Endothelial cell of hepatic sinusoid (primary cell): Measurements from ENCODE around the gene MTHFD2L.

Source experiments
- in situ Hi-C: cut with HindIII; loops from 2 replicates; pipeline ENCODE4 v1.10.0; 2017; ENCODE audit warnings: low sequenced_read_pairs

MTHFD2L gene

DNA sequence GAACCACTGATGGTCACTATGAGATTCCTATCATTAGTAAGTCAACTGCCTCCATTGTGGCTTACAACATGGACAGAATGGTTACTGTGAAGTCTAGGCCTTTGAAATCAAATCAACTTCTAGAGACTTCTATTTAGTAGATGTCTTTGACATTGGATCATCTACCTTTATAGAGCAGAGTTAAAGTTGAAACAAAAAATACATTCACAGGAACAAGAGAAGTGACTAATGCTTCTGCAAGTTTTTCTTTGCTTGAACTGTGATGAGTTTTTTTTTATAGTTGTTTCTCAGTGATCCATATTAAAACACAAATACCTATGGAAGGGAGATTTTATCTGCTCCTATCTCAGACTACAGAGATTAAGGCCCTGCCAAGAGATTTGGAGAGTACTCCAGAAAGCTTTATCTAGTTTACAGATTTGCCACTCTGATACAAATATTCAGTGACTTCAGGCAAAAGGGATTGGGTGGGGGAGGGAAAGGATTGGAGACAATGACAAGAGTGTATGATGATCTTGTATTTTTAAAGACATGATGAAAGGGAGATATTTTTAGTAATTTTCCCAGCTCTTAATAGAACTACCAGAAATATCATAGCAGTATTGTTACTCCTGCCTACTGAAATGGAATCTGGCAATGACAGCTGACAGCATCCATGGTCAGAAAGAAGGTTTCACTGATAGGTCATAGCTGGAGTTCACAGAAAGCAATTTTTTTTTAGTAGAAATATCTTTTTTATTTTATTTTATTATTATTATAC, 134.4 kb downstream of the MTHFD2L start:
- in situ Hi-C loops: no loop called here

DNA sequence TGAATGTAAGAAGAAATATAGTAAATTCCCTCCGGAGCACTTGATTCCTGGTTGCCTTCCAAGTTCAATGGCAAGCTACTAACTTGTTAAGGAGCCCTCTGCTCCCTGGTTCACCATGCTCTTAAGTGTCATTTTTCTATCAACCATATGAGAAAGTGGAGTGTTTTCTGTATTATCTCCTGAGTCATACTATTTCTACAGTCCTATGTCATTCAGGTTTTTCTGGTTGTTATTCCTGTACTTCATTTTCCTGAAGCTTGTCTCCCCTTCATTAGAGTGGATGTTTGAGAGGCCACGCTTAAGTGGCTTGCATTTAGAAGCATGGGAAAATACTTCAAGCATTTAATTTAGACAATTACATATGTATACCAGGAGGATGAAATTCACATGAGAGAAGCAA, 135.6 kb downstream of the MTHFD2L start:
- in situ Hi-C loops: no loop called here

DNA sequence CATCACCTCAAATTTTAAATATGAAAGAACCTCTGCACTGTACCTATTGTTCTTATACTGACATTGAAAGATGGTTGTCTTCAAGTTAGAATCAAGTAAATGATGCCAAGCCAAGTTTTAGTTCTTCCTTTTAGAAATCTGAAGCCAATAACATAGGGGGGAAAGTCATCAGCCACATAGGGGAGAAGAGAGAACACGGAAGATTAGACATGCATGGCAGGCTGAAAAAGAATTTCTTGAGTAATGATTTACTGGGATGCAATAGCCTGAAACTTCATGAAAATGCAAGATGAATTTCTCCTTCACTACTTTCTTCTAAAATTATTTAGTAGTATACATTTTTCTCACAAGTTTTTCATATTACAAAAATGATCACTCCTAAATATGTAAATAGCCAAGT, 136.8 kb downstream of the MTHFD2L start:
- in situ Hi-C loops: no loop called here

DNA sequence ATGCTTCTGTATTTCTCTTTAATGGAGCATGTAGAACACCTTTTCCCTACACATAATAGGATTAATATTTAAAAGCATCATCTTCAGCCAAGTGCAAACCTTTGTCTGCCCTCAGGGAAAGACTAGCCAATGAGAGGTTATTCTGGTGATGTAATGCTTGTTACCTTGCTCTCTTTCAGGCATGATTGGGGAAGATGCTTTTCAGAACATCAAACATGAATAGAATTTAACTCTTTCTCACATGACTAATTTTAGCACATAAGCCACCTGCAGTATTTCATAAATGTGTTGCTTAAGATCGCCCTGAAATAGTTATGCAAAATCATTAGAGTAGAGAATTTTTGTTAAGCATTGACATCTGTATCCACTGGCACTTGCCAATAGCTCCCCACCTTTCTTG, 139.6 kb downstream of the MTHFD2L start:
- in situ Hi-C loops: no loop called here

DNA sequence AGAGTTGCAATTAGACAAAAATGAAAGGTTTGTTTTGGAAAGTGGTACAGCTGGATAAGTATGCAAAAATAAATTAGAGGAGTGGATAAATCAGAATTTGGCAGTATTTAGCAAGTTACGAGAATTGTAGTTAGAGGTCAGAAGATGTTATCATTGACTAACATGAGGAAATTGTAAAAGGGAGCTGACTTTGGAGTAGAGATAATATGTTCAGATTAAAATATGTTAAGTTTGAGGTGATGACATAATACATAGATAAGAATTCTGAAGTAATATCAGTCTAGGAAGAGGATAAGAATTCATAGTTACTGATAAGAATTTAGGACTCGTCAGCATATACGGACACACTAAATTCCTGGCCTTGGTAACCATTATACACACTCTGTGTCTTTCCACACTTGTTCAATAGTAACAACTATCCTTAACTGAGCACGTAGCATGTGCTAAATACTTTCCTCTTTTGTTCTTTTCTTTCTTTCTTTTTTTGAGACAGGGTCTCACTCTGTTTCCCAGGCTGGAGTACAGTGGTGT, 146.2 kb downstream of the MTHFD2L start:
- in situ Hi-C loops: loop anchor here (25.0 kb wide), 1 partner anchor 117 kb away; no protein-coding TSS in a partner anchor

DNA sequence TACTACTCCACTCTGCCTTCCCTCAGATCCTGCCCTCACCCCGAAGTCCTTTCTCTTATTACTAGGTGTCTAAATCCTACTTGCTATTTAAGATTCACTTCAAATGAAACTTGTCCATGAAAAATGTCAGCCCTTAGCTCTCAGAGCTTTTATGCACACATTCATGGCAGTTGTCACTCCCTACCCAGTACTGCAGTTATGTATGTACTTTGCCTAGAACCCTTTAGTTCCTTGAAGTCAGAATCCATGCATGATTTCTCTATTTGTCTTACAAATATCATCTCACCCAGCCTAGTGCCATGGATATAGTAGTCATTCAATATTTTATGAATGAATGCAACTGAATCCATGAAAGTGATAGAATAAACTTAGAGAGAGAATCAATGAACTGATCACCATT, 147.1 kb downstream of the MTHFD2L start:
- in situ Hi-C loops: loop anchor here (5.0 to 25.0 kb wide), 2 partner anchors 78 to 118 kb away; no protein-coding TSS in a partner anchor

DNA sequence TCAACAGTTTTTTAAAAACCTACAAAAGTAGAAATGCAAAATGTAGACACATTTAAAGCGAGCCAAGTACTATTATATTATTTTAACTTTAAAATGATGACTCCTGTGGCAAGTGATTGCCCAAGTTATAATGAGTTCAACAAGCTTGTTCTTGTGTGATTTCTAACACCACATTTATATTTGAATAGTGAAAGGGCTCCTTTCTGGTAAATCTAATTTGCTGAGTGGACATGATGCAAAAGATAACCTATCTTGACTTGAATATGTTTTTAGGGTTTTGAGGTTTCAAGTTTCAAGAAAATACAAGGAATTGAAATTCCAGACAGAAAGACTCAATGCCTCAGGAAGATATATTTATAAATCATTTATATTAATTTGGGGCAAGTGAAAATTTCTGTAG, 149.3 kb downstream of the MTHFD2L start:
- in situ Hi-C loops: loop anchor here (5.0 to 25.0 kb wide), 2 partner anchors 80 to 120 kb away; no protein-coding TSS in a partner anchor

DNA sequence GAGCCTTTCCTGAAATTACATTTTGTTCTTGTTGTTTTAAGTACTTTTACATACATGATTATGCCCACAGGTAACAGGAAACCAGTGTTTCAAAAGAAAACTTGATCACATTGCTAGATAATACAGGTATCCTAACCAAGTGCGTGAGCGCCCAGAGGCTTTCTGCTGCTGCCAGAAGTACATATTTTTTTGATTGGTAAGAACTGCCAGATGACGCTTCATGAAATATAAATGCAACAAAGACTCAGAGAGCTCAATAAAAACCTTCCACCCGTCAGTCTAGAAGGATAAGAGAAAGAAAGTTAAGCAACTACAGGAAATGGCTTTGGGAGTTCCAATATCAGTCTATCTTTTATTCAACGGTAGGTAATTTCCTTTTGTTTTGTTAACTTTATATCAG, 150.3 kb downstream of the MTHFD2L start, which contains the start of gene EPGN:
EPGN (plus strand) TSS at position 256 of the 400 bp plus-strand sequence; CDS start at position 320, 64 bp downstream.
- in situ Hi-C loops: loop anchor here (5.0 to 25.0 kb wide), 2 partner anchors 81 to 121 kb away; no protein-coding TSS in a partner anchor

DNA sequence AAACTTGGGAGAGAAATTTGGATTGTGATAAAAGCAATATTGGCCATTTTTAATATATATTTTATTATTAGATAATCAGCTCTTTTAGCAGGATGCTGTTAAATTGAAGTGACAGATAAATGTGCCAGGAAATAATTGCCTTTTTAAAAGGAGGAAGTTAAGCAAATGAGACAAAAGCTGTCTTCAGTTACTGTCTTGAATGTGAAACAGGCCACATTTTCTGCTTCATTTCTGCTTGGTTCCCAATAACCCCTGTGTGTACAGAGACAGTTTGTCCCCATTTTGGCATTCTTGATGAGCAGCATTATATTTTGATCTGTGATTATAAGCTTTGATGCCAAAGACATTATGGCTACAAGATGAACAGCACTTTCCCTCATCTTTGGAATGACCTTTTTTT, 151.3 kb downstream of the MTHFD2L start:
- in situ Hi-C loops: loop anchor here (5.0 to 25.0 kb wide), 2 partner anchors 82 to 122 kb away; no protein-coding TSS in a partner anchor

DNA sequence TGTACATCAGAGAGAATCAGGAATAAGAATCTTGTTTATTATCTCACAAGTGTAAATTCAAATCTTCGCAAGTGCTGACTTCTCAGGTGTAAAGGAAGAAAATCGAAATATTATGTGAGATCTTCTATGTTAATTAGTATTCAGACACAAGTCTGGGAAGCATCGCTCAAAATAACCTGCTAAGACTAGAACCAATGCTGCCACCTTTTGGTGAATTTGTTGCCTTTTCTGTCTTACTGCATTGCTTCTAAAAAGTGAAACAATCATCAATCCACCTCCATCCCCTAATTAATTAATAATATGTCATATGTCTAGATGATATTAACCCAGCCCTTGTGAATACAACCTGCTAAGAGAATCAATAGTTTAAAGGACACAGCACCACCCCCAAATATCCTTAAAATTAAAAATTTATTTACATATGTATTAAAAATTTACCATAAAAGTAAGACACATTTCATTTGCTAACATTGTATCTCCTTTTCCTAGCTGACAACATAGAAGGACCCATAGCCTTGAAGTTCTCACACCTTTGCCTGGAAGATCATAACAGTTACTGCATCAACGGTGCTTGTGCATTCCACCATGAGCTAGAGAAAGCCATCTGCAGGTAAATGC, 153.9 kb downstream of the MTHFD2L start:
- in situ Hi-C loops: loop anchor here (25.0 kb wide), 1 partner anchor 125 kb away; no protein-coding TSS in a partner anchor

DNA sequence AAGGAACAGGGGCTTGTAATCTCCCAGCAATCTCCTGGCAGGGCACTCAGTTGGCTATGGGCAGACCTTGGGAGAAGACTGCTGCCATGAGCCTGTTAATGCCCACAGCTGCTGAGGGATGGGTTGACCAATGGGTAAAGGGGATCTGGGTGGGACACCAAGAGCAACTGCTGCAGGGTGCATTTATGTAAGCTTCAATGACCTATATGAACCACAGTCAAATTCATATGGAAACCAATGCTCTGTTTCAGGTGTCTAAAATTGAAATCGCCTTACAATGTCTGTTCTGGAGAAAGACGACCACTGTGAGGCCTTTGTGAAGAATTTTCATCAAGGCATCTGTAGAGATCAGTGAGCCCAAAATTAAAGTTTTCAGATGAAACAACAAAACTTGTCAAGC, 156.4 kb downstream of the MTHFD2L start:
- in situ Hi-C loops: loop anchor here (25.0 kb wide), 1 partner anchor 127 kb away; no protein-coding TSS in a partner anchor

DNA sequence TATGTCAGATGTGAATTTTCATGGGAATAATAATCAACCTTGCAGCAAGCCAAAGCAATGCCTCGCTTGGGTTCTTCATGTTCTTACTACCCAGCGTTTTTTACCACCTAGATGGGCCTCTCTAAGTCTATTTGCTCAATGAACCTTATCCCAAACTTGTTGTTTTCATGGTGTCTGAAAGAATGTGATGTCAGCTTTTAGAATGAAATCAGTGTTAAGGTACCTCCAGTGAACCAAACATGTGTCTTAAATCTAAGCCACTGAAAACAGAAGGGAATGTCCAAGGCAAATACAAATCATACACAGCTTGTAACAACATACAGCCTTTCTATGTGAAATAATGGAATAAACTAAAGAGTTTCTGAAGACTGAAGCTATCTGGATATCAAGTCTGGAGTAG, 157.0 kb downstream of the MTHFD2L start:
- in situ Hi-C loops: loop anchor here (5.0 to 25.0 kb wide), 2 partner anchors 62 to 128 kb away; no protein-coding TSS in a partner anchor

DNA sequence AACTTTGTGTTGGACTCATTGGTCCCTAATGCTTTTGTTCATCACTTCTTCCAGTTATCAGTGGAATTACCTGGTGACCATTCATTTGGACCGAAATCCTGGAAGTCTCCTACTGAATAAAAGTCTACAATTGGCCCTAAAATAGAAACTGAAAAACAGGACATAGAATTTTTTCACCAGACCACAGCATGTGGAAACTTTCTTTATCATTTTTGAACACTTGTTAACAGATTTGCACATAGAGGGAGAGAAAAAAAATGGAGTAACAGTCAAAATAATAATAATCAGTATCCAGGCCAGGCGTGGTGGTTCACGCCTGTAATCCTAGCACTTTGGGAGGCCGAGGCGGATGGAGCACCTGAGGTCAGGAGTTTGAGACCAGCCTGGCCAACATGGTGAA, 157.5 kb downstream of the MTHFD2L start:
- in situ Hi-C loops: loop anchor here (5.0 to 25.0 kb wide), 2 partner anchors 62 to 128 kb away; no protein-coding TSS in a partner anchor

DNA sequence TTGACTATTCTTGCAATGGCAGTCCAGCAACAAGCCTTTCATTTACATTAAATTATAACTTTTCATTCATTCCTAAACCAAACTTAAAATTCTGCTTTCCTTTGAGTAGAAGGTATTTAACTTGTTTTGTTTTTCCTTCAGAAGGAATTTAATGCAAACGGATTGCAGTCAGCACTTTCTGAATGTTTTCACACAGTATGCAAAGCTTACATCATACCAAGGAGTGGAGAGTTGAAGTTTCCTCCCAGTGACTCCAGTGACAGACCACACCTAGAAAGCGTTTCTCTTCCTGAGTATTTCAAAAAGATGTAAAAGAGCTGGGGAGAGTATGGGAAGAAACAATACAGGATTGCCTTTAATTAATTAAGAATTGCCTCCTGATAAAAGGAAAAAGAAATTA, 158.5 kb downstream of the MTHFD2L start:
- in situ Hi-C loops: loop anchor here (5.0 to 25.0 kb wide), 2 partner anchors 61 to 129 kb away; no protein-coding TSS in a partner anchor

DNA sequence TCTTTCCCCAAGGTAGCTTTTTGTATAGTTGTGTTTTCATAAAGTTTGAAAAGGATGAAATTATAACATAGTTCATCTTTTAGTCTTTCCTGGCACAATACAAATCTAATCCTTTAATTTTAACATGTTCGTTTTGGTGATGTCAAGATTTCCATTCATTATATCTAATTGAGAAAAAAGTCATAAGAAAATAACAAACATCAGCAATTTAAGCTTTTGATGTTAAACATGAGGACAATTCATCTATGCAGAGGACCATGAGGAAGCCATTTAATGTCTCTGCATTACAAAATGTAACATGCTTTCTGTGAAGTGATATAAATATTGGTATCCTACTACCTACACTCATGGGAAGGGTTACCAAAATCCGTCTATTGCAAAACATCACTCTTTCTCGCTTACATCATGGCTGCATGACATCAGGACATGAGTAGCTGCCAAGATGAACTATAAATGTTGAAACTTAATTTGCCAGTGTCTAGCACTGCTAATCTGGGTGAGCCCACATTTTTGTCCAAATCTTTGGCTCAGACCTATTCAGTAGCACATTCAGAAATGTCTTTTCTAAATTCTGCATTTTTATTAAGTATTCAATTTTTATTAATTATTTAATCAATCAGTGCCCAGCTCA, 159.8 kb downstream of the MTHFD2L start:
- in situ Hi-C loops: loop anchor here (5.0 to 25.0 kb wide), 2 partner anchors 60 to 130 kb away; no protein-coding TSS in a partner anchor

DNA sequence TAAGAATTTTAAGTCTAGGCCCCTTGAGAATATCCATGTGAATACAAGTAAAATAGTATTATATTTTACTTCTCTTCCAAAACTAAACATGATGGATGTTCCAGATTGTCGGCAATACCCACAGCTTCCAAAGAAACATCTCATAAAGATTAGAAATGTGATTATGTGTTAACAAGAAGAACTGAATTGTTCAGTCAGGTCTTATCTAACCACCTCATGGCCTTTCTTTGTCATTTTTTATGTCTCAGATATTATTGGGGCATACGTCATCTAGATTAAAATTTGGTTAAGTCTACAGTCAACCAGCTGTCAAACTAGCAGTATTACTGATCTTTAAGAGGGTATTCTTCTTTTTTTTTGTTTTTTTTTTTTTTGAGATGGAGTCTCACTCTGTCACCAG, 160.4 kb downstream of the MTHFD2L start:
- in situ Hi-C loops: loop anchor here (5.0 to 25.0 kb wide), 2 partner anchors 59 to 131 kb away; no protein-coding TSS in a partner anchor

DNA sequence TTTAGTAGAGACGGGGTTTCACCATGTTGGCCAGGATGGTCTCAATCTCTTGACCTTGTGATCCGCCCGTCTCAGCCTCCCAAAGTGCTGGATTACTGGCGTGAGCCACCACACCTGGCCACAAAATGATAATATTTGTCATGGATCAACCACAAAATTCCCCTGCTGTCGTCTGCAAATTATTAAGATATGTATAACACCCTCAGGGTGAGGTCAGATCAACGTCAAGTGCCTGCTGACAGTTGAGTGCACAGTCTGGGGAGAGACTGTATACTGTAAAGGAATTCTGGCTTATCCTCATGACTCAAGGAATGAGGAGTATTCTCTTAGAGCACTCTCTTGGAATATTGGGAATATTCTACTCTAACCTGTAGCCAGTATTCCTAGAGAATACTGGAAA, 161.6 kb downstream of the MTHFD2L start:
- in situ Hi-C loops: loop anchor here (5.0 to 25.0 kb wide), 2 partner anchors 58 to 132 kb away; no protein-coding TSS in a partner anchor

DNA sequence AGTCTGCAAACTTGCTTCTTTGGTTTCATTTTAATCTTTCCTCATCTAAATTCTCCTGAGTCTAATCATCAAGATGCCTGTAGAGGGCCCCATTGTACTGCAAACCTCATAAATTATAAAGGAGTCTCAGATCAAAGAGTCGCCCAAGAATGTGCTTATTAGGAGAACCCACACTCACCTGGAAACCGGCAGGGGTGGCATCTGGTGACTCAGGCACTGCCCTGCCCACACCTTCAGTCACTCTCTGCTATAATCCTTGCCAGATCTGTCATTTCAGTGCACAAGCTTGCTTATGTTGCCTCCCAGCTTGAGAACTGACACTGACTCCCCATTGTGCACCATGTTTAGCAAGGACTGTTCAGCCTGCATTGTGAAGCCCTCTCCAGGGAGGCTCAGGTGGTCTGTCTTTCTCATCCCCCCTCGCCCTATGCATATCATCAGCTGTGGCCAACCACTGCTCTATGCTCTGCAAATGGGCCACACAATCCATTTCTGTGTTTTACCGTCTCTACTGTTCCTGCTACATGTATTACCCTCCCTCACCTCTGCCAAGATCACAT, 162.7 kb downstream of the MTHFD2L start:
- in situ Hi-C loops: loop anchor here (25.0 kb wide), 1 partner anchor 133 kb away; no protein-coding TSS in a partner anchor

DNA sequence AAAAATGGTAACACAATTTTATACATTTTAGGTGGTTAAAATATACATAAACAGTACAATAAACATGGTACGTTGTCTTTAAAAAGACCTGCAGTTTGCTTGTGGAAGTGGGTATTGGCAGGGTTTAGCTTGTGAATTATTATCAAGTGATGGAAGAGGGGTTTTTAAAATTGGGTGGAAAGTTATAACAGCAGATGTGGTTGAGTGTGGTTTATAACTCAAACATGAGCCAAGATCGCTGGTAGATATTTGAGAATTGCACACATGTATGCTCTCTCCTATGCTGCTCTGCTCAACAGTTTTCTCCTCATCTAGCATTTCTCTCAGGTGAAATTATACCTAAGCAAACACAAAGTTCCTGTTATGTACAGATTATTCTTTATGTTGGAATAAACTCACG, 164.4 kb downstream of the MTHFD2L start:
- in situ Hi-C loops: loop anchor here (25.0 kb wide), 1 partner anchor 135 kb away; no protein-coding TSS in a partner anchor

DNA sequence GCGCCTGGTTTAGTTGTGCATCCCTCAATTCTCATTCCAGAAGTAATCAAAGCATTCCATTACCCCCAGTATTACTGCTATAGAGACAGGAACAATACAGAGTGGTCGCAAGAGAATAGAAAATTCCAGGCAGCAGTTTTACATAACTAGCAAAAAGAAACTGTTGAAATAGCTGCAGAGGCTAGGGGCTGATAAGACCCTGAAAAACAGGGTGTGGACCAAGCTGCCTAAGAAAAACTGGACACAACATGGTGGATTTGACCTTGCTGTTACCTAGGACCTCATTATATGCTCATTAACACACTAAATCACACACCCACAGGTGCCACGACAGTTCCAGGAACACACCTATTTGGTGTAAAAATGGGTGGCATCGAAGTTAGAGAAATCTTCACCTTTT, 165.7 kb downstream of the MTHFD2L start:
- in situ Hi-C loops: loop anchor here (25.0 kb wide), 1 partner anchor 136 kb away; no protein-coding TSS in a partner anchor
